HL-60/S4 (cell line): Measurements from ENCODE around the gene NLGN4X.

ENCODE experiments used
- in situ Hi-C: fragments of 300-500 bp; cut with MboI; formaldehyde crosslinking; loops from 2 replicates; pipeline ENCODE4 v1.14.3; 2022; ENCODE audit warnings: low sequenced_read_pairs

The NLGN4X gene

DNA sequence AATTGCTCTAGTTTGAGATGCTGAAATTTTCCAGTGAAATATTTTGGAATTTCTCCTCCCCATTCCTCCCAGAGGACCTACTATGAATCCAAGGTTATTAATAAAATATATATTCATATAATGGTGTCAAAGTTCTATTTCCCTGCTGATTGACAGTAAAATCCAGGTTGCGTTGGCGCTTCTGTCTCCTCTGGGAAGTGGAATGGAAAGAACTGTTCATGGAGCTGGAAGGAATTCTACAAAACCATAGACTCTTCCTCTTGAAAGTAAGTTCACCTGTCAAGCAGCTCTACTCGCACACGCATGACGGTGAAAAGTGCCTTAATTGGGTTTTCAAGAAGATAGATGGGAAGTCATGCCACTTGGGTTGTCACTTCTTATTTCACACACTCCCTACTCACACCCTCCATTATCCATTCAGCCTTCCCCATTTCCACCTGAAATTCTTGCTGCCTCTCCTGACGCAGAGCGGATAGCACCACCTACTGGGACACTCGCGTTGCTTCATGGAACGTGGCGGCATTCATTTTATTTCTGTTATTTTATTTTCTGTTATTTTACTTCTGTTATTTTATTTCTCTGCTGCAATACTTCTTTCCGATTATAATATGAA lies 351.6 kb downstream of the NLGN4X start:
- in situ Hi-C loops, result no loop called here

DNA sequence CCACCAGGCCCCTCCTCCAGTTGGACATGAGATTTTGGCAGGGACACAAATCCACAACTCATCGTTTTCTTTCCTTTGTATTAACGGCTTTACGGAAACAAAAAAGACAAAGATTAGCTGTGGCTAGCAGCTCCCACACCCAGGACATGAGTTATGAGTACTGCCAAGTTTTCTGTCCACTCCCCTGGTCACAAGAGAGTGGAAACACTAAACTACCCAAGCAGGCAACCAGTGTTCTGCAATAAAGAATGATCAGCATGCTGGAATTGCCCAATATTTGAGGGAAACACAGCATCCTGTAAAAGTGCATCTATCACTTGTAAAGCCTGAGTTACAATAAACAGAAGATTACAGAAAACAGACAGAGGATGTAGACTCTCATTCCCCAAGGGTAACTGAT lies 358.4 kb downstream of the NLGN4X start:
- in situ Hi-C loops, result no loop called here

DNA sequence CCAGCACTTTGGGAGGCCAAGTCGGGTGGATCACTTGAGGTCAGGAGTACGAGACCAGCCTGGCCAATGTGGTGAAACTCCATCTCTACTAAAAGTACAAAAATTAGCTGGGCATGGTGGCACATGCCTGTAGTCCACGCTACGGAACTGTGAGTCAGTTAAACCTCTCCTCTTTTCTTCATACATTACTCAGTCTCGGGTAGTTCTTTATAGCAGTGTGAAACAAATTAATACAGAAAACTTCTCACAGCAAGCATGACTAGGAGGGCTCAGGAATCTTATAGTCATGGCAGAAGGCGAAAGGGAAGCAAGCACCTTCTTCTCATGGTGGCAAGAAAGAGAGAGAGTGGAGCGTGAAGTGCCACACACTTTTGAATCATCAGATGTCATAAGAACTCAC lies 358.9 kb downstream of the NLGN4X start:
- in situ Hi-C loops, result no loop called here

- in situ Hi-C loops, result no loop called here
Observed at GRCh38 chrX:5867778-5868177, 360.9 kb downstream of the NLGN4X start.

DNA sequence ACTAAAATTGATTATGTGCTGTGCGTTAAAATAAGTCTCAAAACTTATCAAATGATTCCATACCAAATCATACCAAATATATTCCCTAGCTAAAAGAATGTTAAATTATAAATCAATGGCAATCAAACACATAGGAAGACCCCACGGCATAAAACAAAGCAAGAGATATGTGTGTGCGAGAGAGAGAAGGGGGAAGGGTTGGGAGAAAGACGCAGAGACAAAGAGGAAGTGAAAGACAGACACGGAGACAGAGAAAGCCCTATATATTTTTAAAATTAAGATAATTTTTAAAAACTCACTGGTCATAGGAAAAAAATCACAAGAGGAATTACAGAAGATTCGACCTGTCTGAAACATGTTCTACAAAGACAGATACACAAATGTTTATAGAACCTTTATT lies 371.4 kb downstream of the NLGN4X start:
- in situ Hi-C loops, result no loop called here

DNA sequence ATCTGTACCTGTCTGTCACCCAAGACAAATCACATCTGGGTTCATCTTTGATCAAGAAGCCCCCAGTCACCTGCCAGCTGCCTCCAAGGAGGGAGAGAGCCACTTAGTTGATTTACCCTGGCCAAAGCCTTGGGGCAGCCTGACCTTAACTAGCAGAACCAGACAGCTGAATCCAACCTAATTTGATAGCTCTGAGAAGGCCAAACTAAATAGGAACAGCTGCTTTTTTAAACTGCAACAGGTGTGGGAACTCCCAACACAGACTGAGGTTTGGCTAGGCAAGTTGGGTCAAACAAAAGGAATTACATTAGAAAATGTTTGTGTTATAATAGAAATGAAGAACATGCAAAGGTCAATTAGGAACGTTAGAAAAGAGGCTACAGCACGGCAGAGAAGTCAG lies 375.7 kb downstream of the NLGN4X start:
- in situ Hi-C loops, result no loop called here

DNA sequence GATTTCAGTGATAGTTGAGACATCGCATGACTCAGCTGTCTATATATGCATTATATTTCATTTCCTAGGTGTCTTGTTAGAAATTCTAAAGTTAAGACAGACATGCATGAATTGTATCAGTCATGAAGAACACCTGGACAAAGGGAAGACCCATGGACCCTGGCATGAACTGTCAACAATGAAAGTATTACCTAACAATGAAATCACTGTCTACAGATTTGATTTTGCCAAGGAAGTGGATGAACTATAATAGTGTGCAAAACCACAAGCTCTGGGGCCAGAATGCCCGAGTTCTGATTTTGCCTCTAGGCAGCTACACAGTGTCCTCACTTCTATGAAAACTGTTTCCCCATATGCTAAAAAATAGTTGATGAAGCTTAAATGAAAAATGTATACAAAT lies 386.1 kb downstream of the NLGN4X start:
- in situ Hi-C loops, result no loop called here
